NCI-H446 (cell line): Measurements from ENCODE around the gene CRTC1.

Experiments used
- DNase-seq, 2 experiments: peaks; one replicate each; lab custom pipeline; 2025; lab: John Stamatoyannopoulos, UW

Gene CRTC1

DNA sequence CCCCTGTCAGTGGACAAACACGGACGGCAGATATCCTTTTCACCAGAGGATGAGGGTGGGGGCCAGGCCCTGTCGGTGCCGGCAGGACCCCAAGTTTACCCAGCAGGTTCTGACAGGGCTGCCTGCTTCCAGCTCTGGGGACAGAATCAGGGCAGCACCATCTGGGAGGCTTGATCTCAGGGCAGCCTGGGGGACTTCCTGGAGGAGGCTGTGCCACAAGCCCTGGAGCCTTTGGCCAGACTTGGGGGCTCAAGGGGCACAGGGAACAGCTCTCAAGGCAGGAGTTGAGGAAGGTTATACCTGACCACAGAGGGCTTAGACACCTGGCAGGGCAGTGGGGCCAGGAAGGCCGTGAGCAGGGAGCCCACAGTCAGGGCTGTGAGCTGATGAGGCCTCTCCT lies 62.5 kb downstream of the CRTC1 start:
- DNase-seq, result no peak

- no peak for DNase-seq
Observed at GRCh38 chr19:18746401-18747325, 63.2 kb downstream of the CRTC1 start.

DNA sequence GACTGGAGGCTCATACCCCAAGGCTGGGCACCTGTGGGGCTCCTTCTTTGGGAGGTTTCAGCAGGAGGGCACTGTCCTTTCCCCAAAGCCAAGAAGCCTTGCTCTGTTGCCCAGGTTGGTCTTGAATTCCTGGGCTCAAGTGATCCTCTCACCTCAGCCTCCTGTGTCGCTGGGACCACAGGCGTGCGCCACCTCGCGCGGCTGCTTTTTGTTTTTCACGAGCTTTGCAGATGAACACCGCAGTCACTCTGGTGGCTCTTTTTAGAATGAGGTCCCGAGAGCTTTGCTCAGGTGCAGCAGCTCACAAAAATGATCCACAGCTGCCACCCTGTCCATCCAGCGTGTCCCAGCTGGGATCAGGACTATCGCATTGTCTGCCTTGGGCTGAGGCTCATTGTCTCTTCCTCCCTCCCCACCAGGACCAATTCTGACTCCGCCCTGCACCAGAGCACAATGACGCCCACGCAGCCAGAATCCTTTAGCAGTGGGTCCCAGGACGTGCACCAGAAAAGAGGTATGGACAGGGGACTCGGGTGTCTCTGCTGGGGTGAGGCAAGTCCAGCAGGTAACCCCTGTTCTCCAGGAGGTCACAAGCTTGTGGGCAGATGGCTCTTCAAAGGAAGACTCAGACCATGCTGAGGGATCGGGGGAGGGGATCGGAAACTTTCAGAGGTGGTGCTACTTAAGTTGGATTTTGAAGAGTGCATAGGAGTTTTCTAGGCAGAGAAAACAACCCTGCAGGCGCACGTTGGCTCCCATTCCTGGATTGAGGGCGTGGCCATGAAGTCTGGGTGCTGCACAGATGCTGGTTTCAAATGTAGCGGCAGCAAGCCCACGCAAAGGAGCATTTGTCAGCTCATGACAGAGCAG lies 66.1 kb downstream of the CRTC1 start:
- DNase-seq, result no peak

GRCh38 chr19:18750295-18750970 lies 67.0 kb downstream of the CRTC1 start:
- no peak for DNase-seq

GRCh38 chr19:18751571-18751970 lies 68.1 kb downstream of the CRTC1 start:
- DNase-seq, result no peak

GRCh38 chr19:18754501-18754900 lies 71.0 kb downstream of the CRTC1 start:
- DNase-seq, result no peak

DNA sequence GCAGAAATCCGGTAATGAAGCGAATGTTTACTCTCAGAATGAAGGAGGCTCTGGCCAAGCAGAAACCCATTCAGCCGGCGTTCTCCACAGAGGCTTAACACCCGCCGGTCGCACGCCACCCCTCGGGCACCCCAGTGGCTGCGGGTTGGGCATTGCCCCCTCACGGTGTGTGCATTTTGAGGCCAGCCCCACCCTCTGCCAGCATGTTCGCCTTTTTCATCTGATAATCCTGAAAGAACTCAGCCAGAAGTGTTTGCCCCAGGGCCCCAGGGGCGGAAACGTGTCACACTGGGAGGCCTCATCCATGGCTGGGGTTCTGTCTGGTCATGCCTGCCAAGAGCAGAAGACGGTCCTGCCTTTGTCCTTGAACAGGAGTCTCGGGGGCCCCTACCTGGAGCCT lies 73.4 kb downstream of the CRTC1 start:
- DNase-seq, result no peak

- DNase-seq, result no peak
Observed at GRCh38 chr19:18759304-18759994, 76.0 kb downstream of the CRTC1 start.

GRCh38 chr19:18759995-18760426 lies 76.5 kb downstream of the CRTC1 start:
- DNase-seq, result no peak

- no peak for DNase-seq
Observed at GRCh38 chr19:18760440-18761383, 77.2 kb downstream of the CRTC1 start.

DNA sequence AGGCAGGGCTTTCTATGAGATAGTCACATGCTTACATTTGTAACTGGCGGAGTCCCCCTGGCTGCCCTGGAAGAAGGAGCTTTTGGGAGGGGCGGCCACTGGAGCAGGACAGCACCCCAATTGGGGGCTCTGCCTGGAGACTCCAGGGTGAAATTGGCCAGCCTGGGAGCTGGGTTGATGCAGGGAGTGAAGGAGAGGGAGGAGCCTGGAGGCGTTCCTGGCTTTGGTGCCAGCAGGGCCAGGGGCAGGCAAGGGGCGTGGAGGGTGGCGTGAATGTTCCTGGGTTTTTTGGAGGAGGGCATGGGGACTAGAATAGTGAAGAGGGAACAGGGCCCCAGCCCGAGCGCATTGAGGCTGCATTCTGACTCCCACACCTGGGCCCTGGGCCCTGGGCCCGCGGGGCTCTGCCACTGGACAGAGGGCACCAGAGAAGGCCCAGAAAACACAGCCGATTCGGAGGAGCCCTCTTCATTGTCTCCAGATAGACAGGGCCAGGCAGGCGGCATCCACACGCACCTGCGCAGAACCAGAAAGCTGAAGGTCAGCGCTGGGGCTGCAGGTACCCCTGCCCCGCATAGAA lies 78.1 kb downstream of the CRTC1 start:
- peak; percentile 16 to 58 for DNase-seq

DNA sequence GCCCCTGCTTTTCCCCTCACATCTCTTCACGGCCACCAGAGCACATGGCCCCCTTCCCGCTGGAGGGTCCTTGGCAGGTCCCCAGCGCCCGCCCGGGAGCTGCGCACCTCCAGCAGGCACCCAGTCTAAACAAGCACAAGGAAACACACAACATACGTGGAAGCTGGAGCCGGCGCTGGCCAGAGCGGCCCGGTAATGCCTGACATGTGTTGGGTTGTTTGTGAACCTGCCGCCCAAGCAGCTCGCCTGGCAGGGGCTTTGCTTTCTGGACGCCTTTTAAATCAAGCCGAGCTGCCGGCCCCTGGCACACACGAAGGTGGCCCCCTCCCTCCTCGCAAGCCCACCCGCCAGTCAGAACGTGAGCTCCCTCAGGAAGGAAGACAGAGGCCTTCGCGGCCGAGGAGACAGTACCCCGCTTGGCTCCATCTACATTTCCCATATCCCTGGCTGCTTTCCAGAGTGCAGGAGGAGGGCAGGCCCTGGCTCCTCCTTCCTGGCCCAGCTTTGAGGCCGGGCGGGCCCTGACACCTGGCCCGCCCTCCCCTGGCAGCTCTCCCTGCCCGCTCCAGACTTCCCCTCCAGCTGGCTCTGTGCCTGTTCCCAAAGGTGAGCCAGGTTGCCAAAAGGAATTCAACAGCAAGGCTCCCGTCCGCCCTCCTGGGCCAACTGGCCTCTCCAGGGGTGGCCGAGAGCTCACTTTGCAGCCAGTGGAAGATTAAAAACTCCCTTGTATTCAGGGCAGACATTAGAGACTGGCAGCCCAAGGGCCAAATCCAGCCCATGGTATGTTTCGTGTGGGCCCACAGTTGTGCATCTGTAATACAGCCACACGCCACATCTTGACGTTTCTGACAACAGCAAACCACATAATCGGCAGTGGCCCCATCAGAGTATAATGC lies 78.9 kb downstream of the CRTC1 start:
- peak; percentile 92 to 97 for DNase-seq

GRCh38 chr19:18763674-18764590 lies 80.5 kb downstream of the CRTC1 start:
- peak in 1 of 2 experiments; percentile 75 for DNase-seq

GRCh38 chr19:18764591-18765051 lies 81.1 kb downstream of the CRTC1 start:
- DNase-seq, result no peak

- no peak for DNase-seq
Observed at GRCh38 chr19:18765224-18765623, 81.7 kb downstream of the CRTC1 start.

GRCh38 chr19:18768046-18768771 lies 84.7 kb downstream of the CRTC1 start:
- DNase-seq, result no peak
